ENCODE measurements around the gene ARIH2.

ARIH2 gene

DNA sequence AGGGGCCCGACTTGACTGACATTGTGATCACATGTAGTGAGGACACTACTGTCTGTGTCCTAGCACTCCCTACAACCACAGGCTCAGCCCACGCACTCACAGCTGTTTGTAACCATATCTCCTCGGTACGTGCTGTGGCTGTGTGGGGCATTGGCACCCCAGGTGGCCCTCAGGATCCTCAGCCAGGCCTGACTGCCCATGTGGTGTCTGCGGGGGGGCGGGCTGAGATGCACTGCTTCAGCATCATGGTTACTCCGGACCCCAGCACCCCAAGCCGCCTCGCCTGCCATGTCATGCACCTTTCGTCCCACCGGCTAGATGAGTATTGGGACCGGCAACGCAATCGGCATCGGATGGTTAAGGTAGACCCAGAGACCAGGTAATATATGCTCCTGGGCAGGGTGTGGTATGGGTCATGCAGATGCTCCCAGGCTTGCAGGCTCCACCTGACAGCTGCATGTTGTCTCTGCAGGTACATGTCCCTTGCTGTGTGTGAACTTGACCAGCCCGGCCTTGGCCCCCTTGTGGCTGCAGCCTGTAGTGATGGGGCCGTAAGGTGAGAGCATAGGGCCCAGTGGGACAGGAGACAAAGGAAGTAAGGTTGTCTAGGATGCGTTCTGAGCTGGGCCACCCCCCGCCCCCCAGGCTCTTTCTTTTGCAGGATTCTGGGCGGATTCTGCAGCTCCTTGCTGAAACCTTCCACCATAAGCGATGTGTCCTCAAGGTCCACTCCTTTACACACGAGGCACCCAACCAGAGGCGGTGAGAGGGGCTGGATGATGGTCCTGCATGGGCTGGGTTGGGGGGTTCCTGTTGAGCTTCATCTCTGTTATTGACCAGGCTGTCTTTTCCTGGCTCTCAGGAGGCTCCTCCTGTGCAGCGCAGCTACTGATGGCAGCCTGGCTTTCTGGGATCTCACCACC is 95.4 kb downstream of the ARIH2 start:
- no peak overlapping the region for H3K27ac ChIP-seq

DNA sequence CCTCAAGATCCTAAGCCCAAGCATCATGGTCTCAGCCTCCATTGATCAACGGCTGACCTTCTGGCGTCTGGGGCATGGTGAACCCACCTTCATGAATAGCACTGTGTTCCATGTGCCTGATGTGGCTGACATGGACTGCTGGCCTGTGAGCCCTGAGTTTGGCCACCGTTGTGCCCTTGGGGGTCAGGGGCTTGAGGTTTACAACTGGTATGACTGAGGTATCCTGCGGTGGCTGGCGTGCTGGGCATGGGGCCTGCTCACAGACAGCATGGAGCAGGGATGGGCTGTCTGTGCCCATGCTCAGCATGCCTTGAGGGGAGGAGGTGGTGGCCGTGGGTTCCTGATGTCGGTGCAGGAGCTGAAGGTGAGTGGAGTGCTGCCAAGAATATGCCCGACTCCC is 96.4 kb downstream of the ARIH2 start:
- no peak overlapping the region for H3K27ac ChIP-seq
- no peak overlapping the region for H3K4me3 ChIP-seq

More for the DNA sequence above, 95.4 kb downstream of the ARIH2 start:
- H3K4me3 ChIP-seq, result no peak overlapping the region

DNA sequence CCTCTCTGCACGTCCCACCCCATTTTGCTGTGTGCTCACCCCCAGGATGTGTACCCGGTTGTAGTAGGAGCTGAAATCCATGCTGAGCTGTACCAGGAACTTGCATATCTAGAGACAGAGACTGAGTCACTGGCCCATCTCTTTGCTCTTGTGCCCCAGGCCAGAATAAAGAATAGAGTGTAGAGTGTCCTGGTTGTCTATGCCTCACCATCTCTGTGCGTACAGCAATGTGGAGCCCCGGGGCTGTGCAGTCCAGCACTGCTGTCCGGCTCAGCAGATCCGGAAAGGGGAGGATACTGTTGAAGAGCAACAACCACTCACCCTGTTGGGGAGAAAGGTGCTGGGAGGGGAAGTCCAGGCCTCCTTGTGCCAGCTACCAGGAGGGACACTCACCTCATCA is 97.1 kb downstream of the ARIH2 start:
- Histone ChIP-seq H3K4me3 (no peak overlapping the region), H3K27ac (no peak overlapping the region)

DNA sequence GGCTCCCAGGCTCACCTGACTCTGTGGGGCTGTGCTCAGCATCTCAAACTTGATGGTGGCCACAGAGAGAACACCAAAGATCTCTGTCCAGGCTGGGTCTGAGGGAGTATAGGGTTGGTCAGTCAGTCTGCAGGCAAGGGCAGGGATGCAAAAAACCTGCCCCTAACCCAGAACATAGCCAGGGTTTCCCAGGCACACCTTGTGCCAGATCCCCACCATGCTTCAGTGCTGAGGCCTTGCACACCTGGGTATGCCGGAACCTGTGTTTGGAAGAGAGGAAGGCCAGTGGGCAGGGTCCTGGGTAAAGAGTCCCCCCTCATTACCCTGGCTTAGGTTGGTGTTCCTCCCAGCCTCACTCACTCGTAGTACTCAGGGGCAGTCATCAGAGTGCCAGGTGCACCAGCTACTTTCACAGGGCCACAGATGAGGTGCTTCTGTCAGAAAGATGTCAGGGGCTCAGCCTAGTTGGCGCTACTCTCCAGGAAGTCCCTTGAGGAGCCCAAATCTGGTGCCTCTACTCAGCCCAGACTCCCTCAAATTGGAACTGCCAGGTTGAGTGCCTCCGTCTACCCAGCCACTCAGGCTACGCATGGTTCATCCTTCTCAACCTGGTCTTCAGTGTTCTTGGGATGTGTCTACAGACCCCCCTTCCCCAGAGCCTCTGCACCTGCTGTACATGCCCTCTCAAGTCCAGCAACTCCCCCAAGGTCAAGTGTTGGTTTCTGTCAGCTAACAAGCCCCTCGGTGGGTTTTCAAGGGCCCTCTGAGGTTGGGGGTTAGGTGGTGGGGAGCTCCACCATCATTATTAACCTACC is 98.0 kb downstream of the ARIH2 start:
- Histone ChIP-seq H3K4me3 (no peak overlapping the region), H3K27ac (peak overlapping the region in 1 of 21 experiments; percentile 88)

DNA sequence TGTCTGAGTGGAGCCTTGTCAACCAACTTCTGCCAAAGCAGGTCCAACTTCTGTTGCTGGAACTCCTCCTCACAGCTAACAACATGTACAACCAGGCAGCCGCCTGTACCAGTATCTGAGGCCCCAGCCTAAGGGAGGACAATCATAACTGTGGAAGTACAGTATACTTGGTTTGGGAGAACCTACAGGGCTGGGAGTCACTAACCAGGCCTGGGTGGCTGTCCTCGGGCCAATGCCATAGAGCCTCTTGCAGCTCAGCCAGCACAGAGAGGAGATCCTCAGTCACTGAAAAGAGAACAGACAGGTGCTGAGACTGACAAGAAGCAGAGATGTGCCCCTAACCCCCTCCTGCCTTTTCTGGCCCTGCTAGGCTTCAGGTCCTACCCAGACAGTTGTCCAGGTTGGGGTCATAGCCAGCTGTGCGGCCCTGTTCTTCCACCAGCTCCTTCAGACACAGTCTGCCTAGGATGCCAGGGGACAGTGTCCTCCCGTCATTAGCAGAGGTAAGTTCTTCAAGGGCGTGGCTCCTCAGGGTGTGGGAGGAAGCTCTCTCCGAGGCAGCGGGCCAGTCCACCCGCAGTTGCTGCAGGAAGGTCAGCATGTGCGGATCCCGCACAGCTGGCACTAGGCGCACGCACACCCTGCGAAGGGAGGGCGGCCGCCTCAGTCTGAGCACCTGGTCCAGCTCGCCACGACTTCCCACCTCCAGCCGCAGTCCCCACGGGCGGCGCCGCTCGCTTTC is 98.8 kb downstream of the ARIH2 start:
- Histone ChIP-seq H3K27ac (peak overlapping the region in 19 of 21 experiments; percentile 64 to 100 (median 84)), H3K4me3 (peak overlapping the region; percentile 77 to 97 (median 81))

DNA sequence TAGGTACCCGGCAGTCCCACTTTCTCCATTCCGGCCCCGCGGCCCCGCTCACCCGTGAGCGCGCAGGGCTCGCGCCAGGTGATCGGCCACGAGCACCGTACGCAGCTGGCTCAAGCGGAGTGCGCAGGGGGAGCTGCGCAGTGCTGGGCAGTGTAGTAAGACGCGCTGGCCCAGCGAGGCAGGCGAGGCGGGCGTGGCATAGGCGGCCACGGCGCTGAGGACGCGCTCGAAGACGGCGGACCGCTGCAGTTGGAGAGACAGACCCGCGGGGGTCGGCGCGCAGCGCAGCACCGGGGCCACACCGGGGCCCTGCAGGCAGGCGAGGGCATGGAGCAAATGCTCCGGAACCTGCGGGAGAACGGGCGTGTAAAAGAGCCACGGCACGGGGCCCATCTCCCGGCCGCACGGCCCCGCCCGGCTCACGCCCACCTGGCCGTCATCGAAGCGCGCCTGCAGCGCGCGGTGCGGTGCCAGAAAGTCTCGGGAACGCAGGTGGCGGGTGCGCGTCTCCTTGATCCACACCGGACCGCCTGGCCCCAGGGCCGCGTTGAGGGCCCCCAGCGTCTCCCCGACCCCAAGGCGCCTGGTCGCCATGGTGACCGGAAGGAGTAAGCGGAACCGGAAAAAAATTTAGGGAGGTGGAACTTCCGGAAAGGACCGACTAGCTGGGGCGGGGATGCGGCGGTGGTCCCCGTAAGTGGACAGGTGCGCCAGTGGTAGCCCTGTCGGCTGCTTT is 99.5 kb downstream of the ARIH2 start, which contains the start of gene DALRD3:
TSS of gene DALRD3 (minus strand) at position 610 of the 736 bp plus-strand sequence. CDS start at position 594, 16 bp downstream.
- Histone ChIP-seq H3K4me3 (peak within 1 kb of the TSS; percentile 77 to 97 (median 81)), H3K27ac (peak within 1 kb of the TSS; percentile 13 to 100 (median 81))

DNA sequence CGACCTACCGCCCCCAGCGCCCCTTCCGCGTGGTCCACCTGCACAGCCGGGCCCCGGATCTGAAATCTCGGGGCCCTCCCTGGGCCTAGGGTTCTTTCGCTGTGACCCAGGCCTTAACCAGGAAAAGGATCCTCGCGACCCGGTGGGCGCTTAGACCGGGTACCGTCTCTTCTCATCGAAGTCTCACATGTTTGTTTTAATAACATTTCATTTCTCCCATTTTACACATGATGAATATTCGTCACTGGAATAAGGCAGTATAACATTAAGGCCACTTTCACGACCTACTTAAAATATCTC is 100.0 kb downstream of the ARIH2 start:
- Histone ChIP-seq H3K4me3 (peak overlapping the region; percentile 77 to 97 (median 81)), H3K27ac (peak overlapping the region; percentile 13 to 100 (median 81))

DNA sequence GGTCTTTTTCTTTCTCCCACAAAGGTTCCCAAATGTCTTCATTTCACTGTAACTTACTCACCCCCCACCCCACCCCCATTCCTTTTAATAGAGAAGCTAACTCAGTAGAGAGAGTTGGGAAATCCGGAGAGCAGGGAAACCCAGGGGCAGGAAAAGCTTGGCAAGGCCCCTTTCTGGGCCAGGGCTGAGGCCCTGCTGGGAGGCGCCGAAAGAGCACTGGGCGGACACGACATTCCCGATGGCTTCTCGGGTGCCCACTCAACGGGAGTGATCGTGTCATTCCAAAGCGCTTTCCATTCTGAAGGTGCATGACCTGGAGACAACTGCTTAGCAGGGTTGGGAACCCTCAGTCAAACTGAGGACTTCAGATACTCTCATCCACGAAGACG is 101.3 kb downstream of the ARIH2 start:
- Histone ChIP-seq H3K27ac (peak overlapping the region in 19 of 21 experiments; percentile 94 to 100 (median 99)), H3K4me3 (peak overlapping the region; percentile 76 to 97 (median 82))

DNA sequence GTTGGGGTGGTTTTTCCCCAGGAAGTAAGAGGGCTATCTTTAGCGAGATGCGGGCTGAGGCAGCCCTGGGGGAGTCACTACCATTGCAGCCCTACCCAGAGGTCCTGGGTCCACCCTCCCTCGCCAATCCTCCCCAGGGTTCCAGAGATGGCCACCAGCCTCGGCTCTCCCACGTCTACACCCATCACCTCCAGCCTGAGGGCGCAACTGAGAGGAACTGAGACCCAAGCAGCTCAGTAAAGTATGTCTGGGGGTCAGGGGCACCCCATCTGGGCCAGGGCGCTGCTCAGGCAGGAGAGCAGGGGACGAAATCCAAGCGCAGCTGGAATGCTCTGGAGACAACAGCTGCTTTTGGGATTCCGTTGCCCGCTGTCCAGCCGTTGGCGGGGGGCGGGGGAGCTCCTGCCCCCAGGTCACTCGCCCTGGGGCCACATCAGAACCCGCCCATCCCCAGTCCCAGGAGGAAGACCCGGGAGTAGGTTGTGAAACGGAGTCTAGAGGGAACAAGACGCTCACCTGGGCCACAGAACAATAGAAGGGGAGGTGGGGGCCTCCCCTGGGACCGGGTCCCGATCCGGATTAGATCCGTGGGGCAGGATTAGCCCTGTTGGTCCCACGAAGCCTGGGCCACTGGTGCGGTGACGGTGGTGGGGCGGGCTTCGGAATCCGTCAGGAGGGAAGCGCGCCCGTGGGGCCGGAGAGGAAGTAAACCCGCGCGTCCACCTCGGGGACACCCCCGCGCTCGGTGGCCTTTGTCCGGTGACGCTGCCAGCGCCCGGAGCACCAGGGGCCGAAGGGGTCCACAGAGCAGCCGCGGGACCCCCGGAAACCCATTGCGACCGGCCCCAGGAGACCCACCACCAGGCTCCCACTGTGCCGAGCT is 101.9 kb downstream of the ARIH2 start:
- Histone ChIP-seq H3K4me3 (peak overlapping the region; percentile 76 to 97 (median 82)), H3K27ac (peak overlapping the region; percentile 68 to 100 (median 99))

DNA sequence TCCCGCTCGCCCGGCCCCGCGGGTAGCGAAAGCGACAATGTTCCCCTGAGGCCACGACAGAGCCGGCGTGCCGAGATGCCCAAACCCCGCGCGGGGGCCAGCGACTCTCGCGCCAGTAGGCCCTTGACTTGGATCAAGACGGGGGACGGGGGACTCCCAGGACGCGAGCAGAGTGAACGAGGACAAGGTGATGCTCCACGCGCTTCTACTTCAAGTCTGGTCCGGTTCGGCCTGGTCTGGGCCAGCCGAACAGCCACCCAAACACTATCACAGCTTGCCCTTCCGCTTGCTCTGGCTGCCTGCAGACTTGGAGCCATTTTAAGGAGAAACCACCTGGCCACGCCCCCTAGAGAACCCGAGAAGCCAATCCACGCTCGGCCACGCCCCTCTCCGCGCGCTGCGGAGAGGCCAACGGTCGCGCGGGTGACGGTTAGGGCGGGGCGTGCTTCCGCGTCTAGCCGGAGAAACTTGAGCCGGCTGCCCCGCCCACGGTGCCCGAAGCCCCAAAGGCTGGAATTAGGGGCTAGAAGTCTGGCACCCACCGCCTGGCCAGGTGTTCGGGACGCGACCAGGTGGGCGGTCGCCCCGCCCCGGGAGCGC is 102.7 kb downstream of the ARIH2 start:
- Histone ChIP-seq H3K27ac (peak overlapping the region; percentile 92 to 100 (median 99)), H3K4me3 (peak overlapping the region; percentile 76 to 97 (median 82))

DNA sequence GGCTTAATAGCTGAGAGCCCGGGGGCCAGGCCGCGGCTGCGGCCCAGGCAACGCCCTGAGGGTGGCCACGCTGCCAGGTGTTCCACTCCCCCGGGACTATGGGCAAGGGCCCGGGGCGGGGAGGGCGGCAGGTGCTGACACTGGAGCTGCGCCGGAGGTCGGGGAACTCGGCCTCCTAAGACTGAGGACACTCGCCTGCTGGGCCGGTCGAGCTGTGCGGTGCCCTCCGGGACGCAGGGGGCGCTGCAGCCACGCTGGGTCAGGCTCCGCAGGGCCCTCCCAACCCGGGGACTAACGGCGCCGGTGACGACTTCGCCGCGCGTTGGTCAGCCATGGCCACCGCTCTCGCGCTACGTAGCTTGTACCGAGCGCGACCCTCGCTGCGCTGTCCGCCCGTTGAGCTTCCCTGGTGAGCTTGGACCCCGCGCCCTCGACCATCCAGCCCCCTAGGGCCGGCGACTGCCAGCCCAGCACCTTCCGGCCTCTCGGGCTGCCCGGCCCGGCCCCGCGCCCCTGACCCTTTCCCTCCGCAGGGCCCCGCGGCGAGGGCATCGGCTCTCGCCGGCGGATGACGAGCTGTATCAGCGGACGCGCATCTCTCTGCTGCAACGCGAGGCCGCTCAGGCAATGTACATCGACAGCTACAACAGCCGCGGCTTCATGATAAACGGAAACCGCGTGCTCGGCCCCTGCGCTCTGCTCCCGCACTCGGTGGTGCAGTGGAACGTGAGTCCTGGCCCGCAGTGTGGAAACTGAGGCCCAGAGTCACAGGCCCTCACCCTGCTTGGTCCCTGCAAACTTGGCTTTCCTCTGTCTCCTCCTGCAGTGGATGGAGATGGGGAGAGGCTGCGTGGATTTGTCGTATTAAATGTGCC is 103.4 kb downstream of the ARIH2 start, which contains the start of gene NDUFAF3:
TSS of gene NDUFAF3 (plus strand) at position 309 of the 875 bp plus-strand sequence. CDS start at position 333, 24 bp downstream.
- peak within 1 kb of the TSS; percentile 76 to 97 (median 82) for H3K4me3 ChIP-seq
- H3K27ac ChIP-seq, result peak within 1 kb of the TSS; percentile 92 to 100 (median 99)

DNA sequence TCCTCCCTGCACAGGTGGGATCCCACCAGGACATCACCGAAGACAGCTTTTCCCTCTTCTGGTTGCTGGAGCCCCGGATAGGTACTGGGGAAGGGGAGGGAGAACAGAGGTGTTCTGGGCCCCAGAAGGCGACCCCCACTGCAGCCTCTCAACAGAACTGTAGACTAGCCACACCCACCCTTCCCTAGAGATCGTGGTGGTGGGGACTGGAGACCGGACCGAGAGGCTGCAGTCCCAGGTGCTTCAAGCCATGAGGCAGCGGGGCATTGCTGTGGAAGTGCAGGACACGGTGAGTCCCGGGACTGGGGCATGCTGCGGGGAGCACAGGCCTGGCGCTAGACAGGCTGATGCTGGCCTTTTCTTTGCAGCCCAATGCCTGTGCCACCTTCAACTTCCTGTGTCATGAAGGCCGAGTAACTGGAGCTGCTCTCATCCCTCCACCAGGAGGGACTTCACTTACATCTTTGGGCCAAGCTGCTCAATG is 104.1 kb downstream of the ARIH2 start:
- H3K27ac ChIP-seq, result peak overlapping the region in 20 of 21 experiments; percentile 94 to 100 (median 99)

DNA sequence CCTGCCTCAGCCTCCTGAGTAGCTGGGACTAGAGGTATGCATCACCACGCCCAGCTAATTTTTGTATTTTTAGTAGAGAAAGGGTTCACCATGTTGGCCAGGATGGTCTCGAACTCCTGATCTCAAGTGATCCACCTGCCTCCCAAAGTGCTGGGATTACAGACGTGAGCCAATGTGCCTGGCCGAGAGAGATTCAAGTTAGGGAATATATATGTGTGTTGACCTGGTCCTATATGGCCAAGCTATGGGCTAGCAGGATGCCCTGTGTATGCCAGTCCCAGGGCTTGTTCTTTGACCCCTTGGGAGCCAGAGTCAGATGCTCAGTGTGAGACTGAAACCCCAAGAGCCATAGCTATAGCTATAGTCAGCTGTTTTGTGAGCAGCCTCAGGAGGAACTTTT is 105.1 kb downstream of the ARIH2 start:
- no peak overlapping the region for H3K27ac ChIP-seq
- H3K4me3 ChIP-seq, result no peak overlapping the region

More for the DNA sequence above, 104.1 kb downstream of the ARIH2 start:
- peak overlapping the region; percentile 76 to 97 (median 82) for H3K4me3 ChIP-seq

DNA sequence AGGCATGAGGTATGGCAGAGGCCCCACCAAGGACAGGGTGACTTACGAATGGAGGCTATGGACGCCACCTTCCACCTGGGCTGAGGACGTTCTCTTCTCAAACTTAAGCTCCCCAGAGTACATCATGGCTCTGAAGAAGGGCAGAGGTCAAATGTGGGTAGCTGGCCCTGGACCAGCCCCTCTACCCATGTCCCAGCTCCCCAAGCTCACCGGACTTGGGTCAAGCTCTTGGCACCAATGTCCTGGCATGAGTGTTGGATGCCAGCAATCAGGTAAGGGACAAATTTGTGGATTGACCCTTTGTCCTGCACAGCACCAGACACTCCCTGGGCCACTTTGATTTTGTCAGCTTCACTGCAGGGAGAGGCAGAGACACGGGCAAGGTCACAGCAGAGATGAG is 105.8 kb downstream of the ARIH2 start:
- Histone ChIP-seq H3K4me3 (no peak overlapping the region), H3K27ac (no peak overlapping the region)

DNA sequence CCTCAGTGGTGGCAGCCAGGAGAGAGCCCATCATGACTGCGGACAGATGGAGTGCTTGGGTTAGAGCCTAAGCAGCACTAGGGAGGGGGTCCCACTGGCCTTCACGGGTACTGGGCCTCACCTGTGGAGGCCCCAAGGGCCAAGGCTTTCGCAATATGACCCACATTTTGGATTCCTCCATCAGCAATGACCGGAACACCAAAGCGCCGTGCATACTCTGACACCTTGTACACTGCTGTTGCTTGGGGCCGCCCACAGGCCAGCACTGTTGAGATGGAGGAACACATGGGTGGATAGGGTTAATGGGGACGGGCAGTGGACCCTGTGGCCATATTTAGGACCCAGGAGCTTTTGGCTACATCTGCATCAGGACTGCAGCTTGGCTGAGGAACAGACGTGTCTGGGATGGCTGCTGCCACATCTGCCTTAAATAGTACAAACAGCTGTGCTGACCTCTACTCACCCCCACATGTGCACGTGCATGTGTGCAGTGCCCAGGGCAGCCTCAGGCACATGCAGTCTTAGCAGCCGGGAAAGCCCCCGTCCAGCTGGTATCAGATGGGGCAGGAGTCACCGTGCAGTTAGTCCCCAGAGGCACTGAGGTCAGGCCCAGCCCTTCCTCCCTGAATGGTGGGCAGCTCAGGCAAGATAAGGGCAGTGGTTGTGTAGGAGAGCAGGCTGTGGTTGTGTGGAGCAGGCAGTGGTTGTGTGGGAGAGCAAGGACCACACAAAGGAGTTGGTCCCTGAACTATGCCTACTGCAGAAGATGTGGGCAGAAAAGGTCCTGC is 106.6 kb downstream of the ARIH2 start:
- H3K27ac ChIP-seq, result no peak overlapping the region

More for the DNA sequence above, 106.6 kb downstream of the ARIH2 start:
- no peak overlapping the region for H3K4me3 ChIP-seq
